CD4-positive, CD25-positive, alpha-beta regulatory T cell (primary cell): ENCODE measurements around the gene KCNH2. TPM values are rescaled to one million over a fixed set of nuclear protein-coding genes. Genes with fewer than 3 reads are reported as not detected.

Experiments
- ATAC-seq, 2 donors: fragments of 150-1000 bp; cut with Tn5 transposase; one replicate each; pipeline ENCODE4 v1.10.0; 2021; ENCODE audit warnings: low read depth in 2 of 2, moderate number of reproducible peaks in 2 of 2, moderate library complexity in 1 of 2
- DNase-seq, 3 donors: peaks; one replicate each; pipeline versions ENCODE4 v3.0.0 to v3.0.0-alpha.2; 2012 to 2022; ENCODE audit warnings: mixed read lengths in 1 of 3
- H3K27ac ChIP-seq: one replicate; pipeline ENCODE4 v1.7.0; 2013; ENCODE audit warnings: mild to moderate bottlenecking, low read length; ENCODE audit not compliant: insufficient read depth, poor library complexity, severe bottlenecking
- H3K27me3 ChIP-seq: one replicate; pipeline ENCODE4 v1.7.0; 2013; ENCODE audit warnings: low read length; ENCODE audit not compliant: control insufficient read depth, insufficient read depth
- H3K36me3 ChIP-seq: one replicate; pipeline ENCODE4 v1.7.0; 2013; ENCODE audit warnings: mild to moderate bottlenecking, low read length, moderate library complexity; ENCODE audit not compliant: control insufficient read depth, insufficient read depth
- H3K4me1 ChIP-seq: 2 replicates; pipeline ENCODE4 v1.7.0; 2013; ENCODE audit warnings: mild to moderate bottlenecking, low read length; ENCODE audit not compliant: insufficient read depth, control insufficient read depth, poor library complexity, severe bottlenecking
- H3K4me3 ChIP-seq: one replicate; pipeline ENCODE4 v1.7.0; 2013; ENCODE audit warnings: low read depth, mild to moderate bottlenecking, low read length, moderate library complexity
- H3K9me3 ChIP-seq, 2 experiments: 1 replicate in 1 of 2; 2 replicates in 1 of 2; pipeline ENCODE4 v1.7.0; 2013; ENCODE audit warnings: low read length in 2 of 2, mild to moderate bottlenecking in 1 of 2, moderate library complexity in 1 of 2; ENCODE audit not compliant: control insufficient read depth in 2 of 2
- H3K27ac Mint-ChIP-seq, 3 donors: one replicate each; pipeline ENCODE4 v1.8.0; 2020 to 2022; ENCODE audit warnings: mild to moderate bottlenecking in 3 of 3, mixed read lengths in 3 of 3, moderate library complexity in 2 of 3
- H3K27me3 Mint-ChIP-seq: one replicate; pipeline ENCODE4 v1.8.0; 2022; ENCODE audit warnings: mild to moderate bottlenecking, mixed read lengths
- H3K36me3 Mint-ChIP-seq: one replicate; pipeline ENCODE4 v1.8.0; 2020; ENCODE audit warnings: mixed read lengths
- H3K4me1 Mint-ChIP-seq, 4 donors: one replicate each; pipeline ENCODE4 v1.8.0; 2020 to 2022; ENCODE audit warnings: mixed read lengths in 4 of 4, mild to moderate bottlenecking in 1 of 4
- H3K4me3 Mint-ChIP-seq, 4 donors: one replicate each; pipeline ENCODE4 v1.8.0; 2020 to 2022; ENCODE audit warnings: mild to moderate bottlenecking in 4 of 4, mixed read lengths in 4 of 4, moderate library complexity in 3 of 4
- H3K9me3 Mint-ChIP-seq, 7 donors: one replicate each; pipeline ENCODE4 v1.8.0; 2020 to 2022; ENCODE audit warnings: mixed read lengths in 7 of 7, mild to moderate bottlenecking in 3 of 7, moderate library complexity in 2 of 7
- polyA plus RNA-seq, 4 donors: library from polyadenylated mRNA; unstranded; fragments of 300-500 nt; fragmentation: Illumina TruSeq; gene quantifications; one replicate each; pipeline ENCODE4 v1.2.3, GENCODE V29; 2021
- total RNA-seq: library from RNA; stranded (reverse); gene quantifications from one replicate; pipeline ENCODE4 v1.2.3, GENCODE V29; 2022

Gene KCNH2
- total and polyA plus RNA-seq, 5 donors from 2014 or later, result 0.83 to 3.5 (median 1.6) TPM

DNA sequence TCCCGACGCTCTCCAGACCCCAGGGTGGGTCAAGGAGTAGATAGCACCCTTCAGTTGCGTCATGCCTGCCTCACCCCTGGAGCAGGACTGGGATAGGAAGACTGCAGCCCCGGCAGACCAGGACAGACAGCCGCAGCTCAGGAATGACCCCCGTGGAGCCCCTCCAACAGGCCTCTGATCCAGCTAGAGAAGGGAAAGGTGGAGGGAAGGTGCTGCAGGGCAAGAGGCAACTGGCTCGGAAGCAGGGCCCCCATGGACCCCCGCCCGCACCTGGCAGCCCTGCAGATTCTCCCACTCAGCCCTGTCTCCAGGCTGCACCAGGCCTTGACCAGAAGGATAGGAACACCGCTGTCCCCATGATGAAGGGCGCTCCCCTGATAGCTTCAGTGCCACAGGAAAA lies 7.7 kb downstream of the KCNH2 start:
- no peaks in the 10 kb centered on the region for H3K36me3 ChIP-seq
- H3K27ac ChIP-seq, result no peak overlapping the region
- no peaks in the 10 kb centered on the region for H3K27me3 ChIP-seq
- Mint-ChIP-seq H3K27me3 (no peaks in the 10 kb centered on the region), H3K9me3 (peaks cover 0 to 1% (median 0%) of the 10 kb centered on the region in 7 donors), H3K36me3 (no peaks in the 10 kb centered on the region), H3K4me1 (peaks cover 0 to 53% (median 10%) of the 10 kb centered on the region in 4 donors), H3K4me3 (no peak overlapping the region), H3K27ac (no peak overlapping the region)
- no peaks in the 10 kb centered on the region for H3K9me3 ChIP-seq
- DNase-seq (no peak), ATAC-seq (no peak)
- H3K4me3 ChIP-seq, result no peak overlapping the region
- peaks cover 21% of the 10 kb centered on the region for H3K4me1 ChIP-seq

DNA sequence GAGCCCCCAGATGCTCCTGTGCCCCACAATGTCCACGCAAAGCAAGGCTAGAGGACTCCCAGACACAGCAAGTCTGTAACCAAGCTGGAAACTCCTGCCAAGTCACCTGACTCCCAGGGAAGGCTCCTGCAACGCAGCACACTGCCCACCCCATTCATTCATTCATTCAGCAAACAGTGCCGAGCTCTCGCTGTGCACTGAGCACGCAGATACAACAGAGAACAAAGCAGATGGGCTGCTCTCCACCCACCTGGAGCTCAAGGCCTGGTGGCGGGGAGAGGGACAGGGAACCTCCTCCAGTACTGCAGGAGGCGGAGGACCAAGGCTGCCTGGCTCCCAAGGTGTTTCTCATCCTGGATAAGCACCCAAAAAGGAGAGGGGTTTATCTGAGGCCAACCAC lies 8.6 kb downstream of the KCNH2 start:
- Histone ChIP-seq H3K9me3 (no peaks in the 10 kb centered on the region), H3K4me3 (no peak overlapping the region), H3K36me3 (no peaks in the 10 kb centered on the region), H3K27me3 (no peaks in the 10 kb centered on the region), H3K4me1 (peaks cover 13% of the 10 kb centered on the region), H3K27ac (no peak overlapping the region)
- Mint-ChIP-seq H3K4me3 (no peak overlapping the region), H3K4me1 (peaks cover 0 to 51% (median 9%) of the 10 kb centered on the region in 4 donors), H3K27ac (no peak overlapping the region), H3K9me3 (peaks cover 0 to 1% (median 0%) of the 10 kb centered on the region in 7 donors), H3K27me3 (no peaks in the 10 kb centered on the region), H3K36me3 (no peaks in the 10 kb centered on the region)
- DNase-seq, result no peak
- no peak for ATAC-seq

DNA sequence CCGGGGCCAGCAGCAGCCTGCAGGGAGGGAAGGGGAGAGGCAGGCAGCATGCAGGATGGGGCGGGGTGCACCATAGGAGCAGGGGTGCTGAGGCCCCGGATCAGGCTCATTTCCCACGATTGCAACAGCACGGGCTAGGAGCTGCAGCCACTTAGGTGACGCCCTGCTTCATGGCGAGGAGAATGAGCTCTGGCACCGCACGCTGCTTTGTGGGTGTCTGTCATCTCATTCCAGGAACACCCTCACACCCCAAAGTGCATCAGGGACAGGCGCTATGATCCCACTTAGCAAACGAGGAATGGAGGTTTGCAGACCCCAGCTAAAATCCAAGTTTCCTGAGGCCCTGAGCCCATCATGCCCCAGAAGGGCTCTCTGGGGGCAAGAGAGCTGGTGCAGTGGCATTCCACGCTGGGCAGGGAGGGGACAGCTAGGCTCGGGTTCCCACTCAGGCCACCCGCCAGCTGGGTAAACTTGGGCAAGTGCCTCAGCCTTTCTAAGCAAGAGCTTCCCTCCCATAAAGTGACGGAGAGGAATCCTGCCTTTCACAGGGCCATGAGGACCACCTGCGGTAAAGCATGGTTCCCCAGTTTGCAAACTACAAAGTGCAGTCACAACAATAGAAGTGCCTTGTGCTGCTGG lies 9.3 kb downstream of the KCNH2 start:
- peaks cover 0 to 46% (median 9%) of the 10 kb centered on the region in 4 donors for H3K4me1 Mint-ChIP-seq

DNA sequence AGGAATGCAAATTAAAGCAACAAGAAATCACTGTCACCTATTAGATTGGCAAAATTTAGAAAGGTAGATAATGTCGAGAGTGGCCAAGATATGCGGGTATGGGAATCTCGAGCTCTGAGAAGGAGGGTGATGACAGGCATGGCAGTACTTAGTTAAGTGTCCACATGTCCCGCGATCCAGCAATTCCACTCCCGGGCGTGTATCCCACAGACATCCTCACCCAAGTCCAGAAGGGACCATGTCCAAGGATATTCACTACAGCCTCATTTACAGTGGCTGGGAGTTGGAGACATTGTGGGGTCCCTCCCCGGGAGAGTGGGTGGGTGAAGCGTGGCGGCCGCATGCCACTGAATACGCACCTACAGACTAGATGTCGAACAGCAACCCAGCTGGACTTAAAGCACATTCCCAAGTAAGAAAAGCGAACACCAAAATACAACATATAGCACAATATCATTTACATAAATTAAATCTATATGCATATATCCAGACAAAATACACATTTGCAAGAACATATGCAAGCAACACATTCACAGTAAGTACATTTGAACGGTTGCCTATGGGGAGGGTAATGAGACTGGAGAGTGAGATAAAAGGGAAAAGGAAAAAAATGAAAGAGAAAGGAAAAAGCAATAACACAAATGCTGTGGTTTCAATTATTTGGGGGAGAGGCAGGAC lies 9.9 kb downstream of the KCNH2 start:
- Histone ChIP-seq H3K27ac (no peak overlapping the region), H3K4me1 (peaks cover 2% of the 10 kb centered on the region), H3K9me3 (no peaks in the 10 kb centered on the region), H3K27me3 (no peaks in the 10 kb centered on the region), H3K4me3 (no peak overlapping the region), H3K36me3 (no peaks in the 10 kb centered on the region)
- Mint-ChIP-seq H3K27me3 (no peaks in the 10 kb centered on the region), H3K36me3 (no peaks in the 10 kb centered on the region), H3K4me3 (no peak overlapping the region), H3K9me3 (peaks cover 0 to 1% (median 0%) of the 10 kb centered on the region in 7 donors), H3K27ac (peak overlapping the region in 1 of 3 donors; percentile 52), H3K4me1 (peaks cover 0 to 40% (median 7%) of the 10 kb centered on the region in 4 donors)
- ATAC-seq (no peak), DNase-seq (no peak)

More for the DNA sequence above, 9.3 kb downstream of the KCNH2 start:
- no peak for ATAC-seq
- H3K9me3 Mint-ChIP-seq, result peaks cover 0 to 1% (median 0%) of the 10 kb centered on the region in 7 donors
- Histone ChIP-seq H3K9me3 (no peaks in the 10 kb centered on the region), H3K36me3 (no peaks in the 10 kb centered on the region), H3K27ac (no peak overlapping the region), H3K4me1 (peaks cover 8% of the 10 kb centered on the region), H3K27me3 (no peaks in the 10 kb centered on the region), H3K4me3 (no peak overlapping the region)
- H3K27me3 Mint-ChIP-seq, result no peaks in the 10 kb centered on the region
- H3K4me3 Mint-ChIP-seq, result no peak overlapping the region
- no peak overlapping the region for H3K27ac Mint-ChIP-seq
- H3K36me3 Mint-ChIP-seq, result no peaks in the 10 kb centered on the region
- no peak for DNase-seq

DNA sequence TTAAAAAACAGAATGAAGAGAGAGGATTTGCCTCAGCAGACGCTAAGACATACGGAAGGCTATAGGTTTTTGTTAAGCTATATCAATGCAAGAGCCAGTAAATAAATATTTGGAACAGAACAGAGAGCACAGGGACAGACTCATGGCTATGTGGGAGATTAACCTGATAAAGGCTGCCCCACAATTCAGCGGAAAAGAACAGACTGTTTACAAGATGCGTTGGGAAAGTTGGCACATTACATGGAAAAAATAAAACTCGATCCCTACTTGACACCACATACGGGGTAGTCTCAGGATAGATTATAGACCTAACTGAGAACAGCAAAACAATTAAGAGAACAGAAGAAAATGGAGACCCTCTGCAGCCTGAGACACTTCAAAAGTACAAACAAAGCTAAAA lies 10.8 kb downstream of the KCNH2 start:
- H3K4me3 Mint-ChIP-seq, result no peak overlapping the region
- no peaks in the 10 kb centered on the region for H3K27me3 ChIP-seq
- H3K4me1 Mint-ChIP-seq, result peaks cover 0 to 37% (median 3%) of the 10 kb centered on the region in 4 donors
- no peak for DNase-seq
- peaks cover 6% of the 10 kb centered on the region for H3K4me1 ChIP-seq
- no peaks in the 10 kb centered on the region for H3K36me3 ChIP-seq
- H3K36me3 Mint-ChIP-seq, result no peaks in the 10 kb centered on the region
- H3K9me3 ChIP-seq, result no peaks in the 10 kb centered on the region
- no peak for ATAC-seq
- H3K27ac ChIP-seq, result no peak overlapping the region
- H3K9me3 Mint-ChIP-seq, result peaks cover 0 to 1% (median 0%) of the 10 kb centered on the region in 7 donors
- no peak overlapping the region for H3K27ac Mint-ChIP-seq
- H3K4me3 ChIP-seq, result no peak overlapping the region
- H3K27me3 Mint-ChIP-seq, result peaks cover 4% of the 10 kb centered on the region

DNA sequence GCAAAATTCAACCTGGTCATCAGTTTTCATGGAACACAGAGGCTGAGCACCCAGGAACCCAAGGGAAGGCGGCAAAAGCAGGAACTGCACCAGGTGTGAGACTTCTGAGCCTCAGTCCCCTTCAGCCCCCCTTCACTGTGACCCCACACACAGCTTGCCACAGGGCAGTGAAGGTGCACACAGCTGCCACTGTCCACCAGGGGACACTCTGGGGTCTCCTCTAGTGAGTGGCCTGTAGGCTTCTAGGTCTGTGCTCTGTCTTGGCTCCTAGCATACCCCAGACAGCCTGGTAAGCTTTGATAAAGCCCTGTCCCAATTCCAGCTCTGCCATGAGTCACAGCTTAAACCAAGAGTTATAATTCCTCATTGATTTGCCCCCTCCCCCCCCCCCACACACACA lies 12.1 kb downstream of the KCNH2 start:
- DNase-seq (no peak), ATAC-seq (no peak)
- Mint-ChIP-seq H3K36me3 (no peaks in the 10 kb centered on the region), H3K4me3 (no peak overlapping the region), H3K9me3 (peaks cover 0 to 1% (median 0%) of the 10 kb centered on the region in 7 donors), H3K27ac (no peak overlapping the region), H3K4me1 (peaks cover 0 to 29% (median 0%) of the 10 kb centered on the region in 4 donors), H3K27me3 (peaks cover 4% of the 10 kb centered on the region)
- Histone ChIP-seq H3K27ac (no peak overlapping the region), H3K36me3 (no peaks in the 10 kb centered on the region), H3K4me1 (peaks cover 6% of the 10 kb centered on the region), H3K4me3 (no peak overlapping the region), H3K9me3 (no peaks in the 10 kb centered on the region), H3K27me3 (no peaks in the 10 kb centered on the region)

DNA sequence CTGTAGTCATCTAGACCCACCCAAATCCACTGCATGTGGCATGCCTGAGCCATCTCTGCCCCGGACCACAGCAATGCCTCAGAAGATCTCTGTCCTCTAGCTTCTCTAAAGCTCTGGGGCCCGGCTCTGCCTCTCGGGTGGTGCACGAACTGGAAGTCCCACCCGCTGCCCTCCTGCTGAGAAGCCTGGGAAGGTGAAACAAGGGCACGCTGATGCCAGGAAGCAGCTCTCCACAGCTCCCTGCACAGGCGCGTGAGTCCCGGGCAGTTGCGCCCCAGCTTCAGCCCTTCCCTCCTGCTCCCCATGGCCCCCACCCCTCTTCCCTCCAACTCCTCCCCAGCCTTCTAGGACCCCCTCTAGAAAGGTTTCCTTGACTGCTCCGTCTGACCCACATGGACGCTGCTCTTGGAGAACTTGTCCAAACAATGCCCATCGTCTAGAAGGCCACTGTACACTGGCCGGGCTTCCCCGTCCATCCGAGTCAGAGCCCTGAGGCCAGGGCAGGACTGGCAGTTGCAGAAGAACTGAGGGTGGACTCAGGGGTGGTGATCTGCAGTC lies 12.8 kb downstream of the KCNH2 start:
- H3K9me3 ChIP-seq, result no peaks in the 10 kb centered on the region
- Mint-ChIP-seq H3K27ac (no peak overlapping the region), H3K4me3 (no peak overlapping the region), H3K9me3 (peaks cover 0 to 1% (median 0%) of the 10 kb centered on the region in 7 donors), H3K27me3 (peaks cover 4% of the 10 kb centered on the region), H3K36me3 (peaks cover 2% of the 10 kb centered on the region), H3K4me1 (peaks cover 0 to 27% (median 0%) of the 10 kb centered on the region in 4 donors)
- no peaks in the 10 kb centered on the region for H3K36me3 ChIP-seq
- ATAC-seq (no peak), DNase-seq (no peak)
- H3K4me3 ChIP-seq, result no peak overlapping the region
- no peaks in the 10 kb centered on the region for H3K27me3 ChIP-seq
- peaks cover 6% of the 10 kb centered on the region for H3K4me1 ChIP-seq
- H3K27ac ChIP-seq, result no peak overlapping the region
